Fibroblast of lung (primary cell): ENCODE data around the gene TRPM7. TPM values are rescaled to one million over a fixed set of nuclear protein-coding genes. Genes with fewer than 3 reads are reported as not detected.

Experiments
- DNase-seq, 2 donors: peaks; one replicate each; pipeline versions ENCODE4 v3.0.0 to v3.0.0-alpha.2; 2010; ENCODE audit warnings: low read depth in 2 of 2
- H2AFZ ChIP-seq: 2 replicates; pipeline ENCODE4 v1.5.1; 2012; ENCODE audit warnings: low read length, control low read depth, inconsistent platforms
- H3K27ac ChIP-seq: 2 replicates; pipeline ENCODE4 v1.5.1; 2011; ENCODE audit warnings: low read length, control low read depth; ENCODE audit not compliant: insufficient read depth
- H3K27me3 ChIP-seq: 2 replicates; pipeline ENCODE4 v1.5.1; 2011; ENCODE audit warnings: mild to moderate bottlenecking, low read length; ENCODE audit not compliant: control insufficient read depth, insufficient read depth
- H3K36me3 ChIP-seq: 2 replicates; pipeline ENCODE4 v1.5.1; 2011; ENCODE audit warnings: low read length; ENCODE audit not compliant: control insufficient read depth, insufficient read depth
- H3K4me1 ChIP-seq: 2 replicates; pipeline ENCODE4 v1.5.1; 2011; ENCODE audit warnings: low read length; ENCODE audit not compliant: control insufficient read depth, insufficient read depth; ENCODE audit errors: extremely low read depth
- H3K4me2 ChIP-seq: 2 replicates; pipeline ENCODE4 v1.5.1; 2011; ENCODE audit warnings: low read length, control low read depth; ENCODE audit not compliant: insufficient read depth; ENCODE audit errors: extremely low read depth
- H3K4me3 ChIP-seq, 4 experiments: fragments of 200-600 bp in 1 of 4; sonication (generic) in 1 of 4; replicated peaks in 1 of 4; 2 replicates each; pipeline ENCODE4 v1.5.1; 2011 to 2016; ENCODE audit warnings: low read length in 4 of 4, low read depth in 3 of 4, mild to moderate bottlenecking in 3 of 4, control low read depth in 2 of 4, inconsistent platforms in 1 of 4, mixed read lengths in 1 of 4; ENCODE audit not compliant: insufficient read depth in 1 of 4; ENCODE audit errors: control extremely low read depth in 1 of 4
- H3K79me2 ChIP-seq: 2 replicates; pipeline ENCODE4 v1.5.1; 2012; ENCODE audit warnings: mild to moderate bottlenecking, low read length, inconsistent platforms; ENCODE audit not compliant: control insufficient read depth, insufficient read depth
- H3K9ac ChIP-seq: 2 replicates; pipeline ENCODE4 v1.5.1; 2011; ENCODE audit warnings: mild to moderate bottlenecking, low read length, control low read depth; ENCODE audit not compliant: insufficient read depth
- H3K9me3 ChIP-seq: 2 replicates; pipeline ENCODE4 v1.5.1; 2012; ENCODE audit warnings: low read depth, low read length; ENCODE audit not compliant: control insufficient read depth, insufficient read depth
- H4K20me1 ChIP-seq: 2 replicates; pipeline ENCODE4 v1.5.1; 2011; ENCODE audit warnings: low read length; ENCODE audit not compliant: control insufficient read depth, insufficient read depth; ENCODE audit errors: extremely low read depth
- EZH2 ChIP-seq: IDR thresholded peaks from 2 replicates; pipeline ENCODE4 v1.5.1; 2012; ENCODE audit warnings: low read length, control low read depth, mild to moderate bottlenecking; ENCODE audit errors: missing control alignments
- polyA plus RNA-seq, 2 donors: library from polyadenylated mRNA; depleted of rRNA in 1 of 2; stranded (reverse) in 1 of 2; unstranded in 1 of 2; fragments of >200 nt; gene quantifications; 2 replicates each; pipeline ENCODE4 v1.2.1, GENCODE V29; 2011 to 2012; ENCODE audit warnings: missing spikeins in 1 of 2
- total RNA-seq: library from RNA; depleted of rRNA; stranded (reverse); fragments of >200 nt; gene quantifications from 2 replicates; pipeline ENCODE4 v1.2.1, GENCODE V29; 2014
- TF ChIP-seq, protein P1 (sequence below), 2 donors: IDR thresholded peaks in 1 of 2; conservative IDR thresholded peaks in 1 of 2; 1 replicate in 1 of 2; 2 replicates in 1 of 2; pipeline ENCODE4 v1.5.1; 2011 to 2012; ENCODE audit warnings: low read length in 2 of 2, control low read depth in 1 of 2, inconsistent platforms in 1 of 2, low read depth in 1 of 2, mild to moderate bottlenecking in 1 of 2

TRPM7 gene
- total and polyA plus RNA-seq, 2 donors (not counting 1 experiment from before 2014, with no cell fraction given) = 30.3 to 64.4 TPM

DNA sequence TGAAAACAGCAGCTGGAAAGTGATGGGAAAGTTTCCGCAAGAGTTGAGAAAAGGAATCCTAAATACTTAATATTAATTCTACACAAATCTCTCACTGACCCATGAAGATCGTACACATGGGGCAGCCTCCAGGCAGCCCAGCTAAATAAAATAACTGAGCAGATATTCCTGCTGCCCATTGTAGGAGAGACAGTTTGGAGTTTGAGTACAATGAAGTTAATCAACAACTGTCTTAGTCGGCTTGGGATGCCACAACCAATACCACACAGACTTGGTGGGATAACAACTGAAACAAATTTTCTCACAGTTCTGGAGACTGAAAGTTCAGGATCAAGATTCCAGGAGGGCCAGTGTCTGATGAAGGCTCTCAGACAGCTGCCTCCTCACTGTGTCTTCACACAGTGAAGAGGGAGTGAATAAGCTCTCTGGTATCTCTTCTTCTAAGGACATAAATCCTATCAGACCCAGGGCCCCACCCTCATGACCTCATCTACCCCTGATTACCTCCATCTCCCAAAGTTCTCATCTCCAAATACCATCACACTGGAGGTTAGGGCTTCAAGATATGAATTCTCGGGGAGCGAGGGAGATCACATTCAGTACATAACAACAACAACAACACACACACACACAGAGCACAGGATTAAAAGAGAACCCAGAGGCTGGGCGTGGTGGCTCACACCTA, 9.7 kb downstream of the TRPM7 start:
- H3K9me3 ChIP-seq = no peaks in the 10 kb centered on the region
- peak overlapping the region; percentile 20 for H3K9ac ChIP-seq
- H3K36me3 ChIP-seq = peaks cover 2% of the 10 kb centered on the region
- TF ChIP-seq EZH2 = no peak
- TF ChIP-seq, protein P1, sequence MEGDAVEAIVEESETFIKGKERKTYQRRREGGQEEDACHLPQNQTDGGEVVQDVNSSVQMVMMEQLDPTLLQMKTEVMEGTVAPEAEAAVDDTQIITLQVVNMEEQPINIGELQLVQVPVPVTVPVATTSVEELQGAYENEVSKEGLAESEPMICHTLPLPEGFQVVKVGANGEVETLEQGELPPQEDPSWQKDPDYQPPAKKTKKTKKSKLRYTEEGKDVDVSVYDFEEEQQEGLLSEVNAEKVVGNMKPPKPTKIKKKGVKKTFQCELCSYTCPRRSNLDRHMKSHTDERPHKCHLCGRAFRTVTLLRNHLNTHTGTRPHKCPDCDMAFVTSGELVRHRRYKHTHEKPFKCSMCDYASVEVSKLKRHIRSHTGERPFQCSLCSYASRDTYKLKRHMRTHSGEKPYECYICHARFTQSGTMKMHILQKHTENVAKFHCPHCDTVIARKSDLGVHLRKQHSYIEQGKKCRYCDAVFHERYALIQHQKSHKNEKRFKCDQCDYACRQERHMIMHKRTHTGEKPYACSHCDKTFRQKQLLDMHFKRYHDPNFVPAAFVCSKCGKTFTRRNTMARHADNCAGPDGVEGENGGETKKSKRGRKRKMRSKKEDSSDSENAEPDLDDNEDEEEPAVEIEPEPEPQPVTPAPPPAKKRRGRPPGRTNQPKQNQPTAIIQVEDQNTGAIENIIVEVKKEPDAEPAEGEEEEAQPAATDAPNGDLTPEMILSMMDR (conservative IDR thresholded peaks at IDR 0.05 in 1 of 2, IDR thresholded peaks at IDR 0.05 in 1 of 2; ENCODE audit: low read depth in 1 of 2, low read length in 2 of 2) = no peak
- H3K27me3 ChIP-seq = no peaks in the 10 kb centered on the region
- H3K79me2 ChIP-seq = peaks cover 71% of the 10 kb centered on the region
- H2AFZ ChIP-seq = no peak overlapping the region
- no peak overlapping the region for H3K4me3 ChIP-seq
- no peaks in the 10 kb centered on the region for H3K4me1 ChIP-seq
- H3K4me2 ChIP-seq = peak overlapping the region; percentile 27
- peak overlapping the region; percentile 42 for H3K27ac ChIP-seq
- H4K20me1 ChIP-seq = no peaks in the 10 kb centered on the region
- peak; percentile 9 to 63 for DNase-seq

DNA sequence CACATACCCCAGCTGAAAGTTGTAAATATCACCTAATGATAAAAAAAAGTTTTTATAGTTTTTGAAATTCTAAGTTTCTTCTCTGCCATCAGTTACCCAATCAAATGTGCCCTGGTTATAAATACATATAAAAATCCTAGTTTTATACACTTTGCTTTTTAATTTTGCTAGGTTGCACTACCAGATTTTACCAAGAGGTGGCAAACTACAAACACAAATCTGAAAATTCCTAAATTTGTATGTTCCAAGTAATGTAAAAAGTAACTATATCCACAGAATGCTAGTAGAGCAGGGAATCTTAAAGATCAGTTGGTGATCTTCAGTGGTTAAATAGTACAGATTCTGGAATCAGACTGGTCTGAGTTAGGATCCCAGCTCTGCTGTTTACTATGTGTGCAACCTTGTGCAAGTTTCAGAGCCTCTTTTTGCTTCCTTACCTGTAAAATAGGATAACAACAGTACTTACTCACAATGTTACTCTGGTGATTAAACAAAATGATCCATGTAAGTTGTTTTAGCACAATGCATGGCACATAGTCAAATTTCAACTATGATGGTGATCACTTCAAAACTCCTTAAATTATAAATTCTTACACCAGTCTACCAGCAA, 11.0 kb downstream of the TRPM7 start:
- no peak overlapping the region for H2AFZ ChIP-seq
- no peaks in the 10 kb centered on the region for H4K20me1 ChIP-seq
- no peak overlapping the region for H3K4me3 ChIP-seq
- H3K27me3 ChIP-seq = no peaks in the 10 kb centered on the region
- no peak overlapping the region for H3K4me2 ChIP-seq
- H3K79me2 ChIP-seq = peaks cover 71% of the 10 kb centered on the region
- no peaks in the 10 kb centered on the region for H3K9me3 ChIP-seq
- H3K4me1 ChIP-seq = no peaks in the 10 kb centered on the region
- H3K36me3 ChIP-seq = peaks cover 2% of the 10 kb centered on the region
- no peak overlapping the region for H3K27ac ChIP-seq
- peak; percentile 19 to 73 for DNase-seq
- no peak for TF ChIP-seq EZH2
- TF ChIP-seq, protein P1 (conservative IDR thresholded peaks at IDR 0.05 in 1 of 2, IDR thresholded peaks at IDR 0.05 in 1 of 2; ENCODE audit: low read depth in 1 of 2, low read length in 2 of 2) = peak; percentile 34 to 68
- H3K9ac ChIP-seq = no peak overlapping the region

DNA sequence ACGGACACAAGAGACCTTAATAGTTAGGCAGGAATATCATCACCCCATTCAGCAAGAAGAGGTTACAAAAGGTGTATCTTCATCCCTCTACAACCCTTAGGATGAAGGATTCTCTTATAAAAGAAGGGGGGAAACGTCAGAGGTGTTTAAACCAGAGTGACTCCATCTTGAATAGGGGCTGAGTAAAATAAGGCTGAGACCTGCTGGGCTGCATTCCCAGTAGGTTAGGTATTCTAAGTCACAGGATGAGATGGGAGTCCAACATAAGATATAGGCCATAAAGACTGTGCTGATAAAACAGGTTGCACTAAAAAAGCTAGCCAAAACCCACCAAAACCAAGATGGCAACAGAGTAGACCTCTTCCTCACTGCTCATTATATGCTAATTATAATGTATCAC, 16.5 kb downstream of the TRPM7 start:
- H3K9me3 ChIP-seq = no peaks in the 10 kb centered on the region
- no peak overlapping the region for H3K27ac ChIP-seq
- H3K4me3 ChIP-seq = no peak overlapping the region
- H3K9ac ChIP-seq = no peak overlapping the region
- DNase-seq = no peak
- H3K79me2 ChIP-seq = peaks cover 45% of the 10 kb centered on the region
- H3K27me3 ChIP-seq = no peaks in the 10 kb centered on the region
- no peaks in the 10 kb centered on the region for H3K4me1 ChIP-seq
- no peaks in the 10 kb centered on the region for H4K20me1 ChIP-seq
- H2AFZ ChIP-seq = no peak overlapping the region
- no peak for TF ChIP-seq EZH2
- TF ChIP-seq, protein P1 (conservative IDR thresholded peaks at IDR 0.05 in 1 of 2, IDR thresholded peaks at IDR 0.05 in 1 of 2; ENCODE audit: low read depth in 1 of 2, low read length in 2 of 2) = no peak
- H3K4me2 ChIP-seq = no peak overlapping the region
- H3K36me3 ChIP-seq = peaks cover 2% of the 10 kb centered on the region
